ENCODE results near the gene MAMSTR. TPM values are rescaled to one million over a fixed set of nuclear protein-coding genes. Genes with fewer than 3 reads are reported as not detected.

The MAMSTR gene
- total and polyA plus RNA-seq, 2 of the 4 experiments (the other 2 are of a cell fraction): 0.18 to 1.9 TPM

DNA sequence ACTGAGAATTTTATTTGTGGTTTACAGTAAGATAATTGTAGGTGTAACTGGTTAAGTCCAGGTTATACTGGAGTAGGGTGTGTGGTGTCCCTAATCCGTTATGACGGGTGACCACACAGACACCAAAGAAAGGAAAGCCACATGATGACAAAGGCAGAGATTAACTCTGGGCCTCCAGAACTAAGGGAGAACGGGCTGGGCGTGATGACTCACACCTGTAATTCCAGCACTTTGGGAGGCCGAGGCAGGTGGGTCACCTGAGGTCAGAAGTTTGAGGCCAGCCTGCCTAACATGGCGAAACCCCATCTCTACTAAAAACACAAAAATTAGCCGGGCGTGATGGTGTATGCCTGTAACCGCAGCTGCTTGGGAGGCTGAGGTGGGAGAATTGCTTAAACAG lies 33.9 kb downstream of the MAMSTR start:
- H2BK120ac ChIP-seq (ENCODE audit: low read depth, low read length): no peak overlapping the region
- no peak overlapping the region for H3K56ac ChIP-seq (ENCODE audit: extremely low read depth, insufficient read depth, low read length)
- ATAC-seq (ENCODE audit: low read depth) (no peak), DNase-seq (no peak)
- no TSS peak for BruUV-seq (replicated peaks)
- H2AFZ ChIP-seq (replicated peaks; ENCODE audit: low read length, poor library complexity): no peak overlapping the region
- TF ChIP-seq ELK1 (IDR thresholded peaks at IDR 0.05; ENCODE audit: borderline replicate concordance, low read depth, low read length) (no peak), POLR2A (IDR thresholded peaks at IDR 0.05; ENCODE audit: low read depth, low read length) (no peak), CEBPB (IDR thresholded peaks at IDR 0.05; ENCODE audit: low read depth, low read length) (no peak), BHLHE40 (IDR thresholded peaks at IDR 0.05; ENCODE audit: low read depth, low read length) (no peak), RAD21 (IDR thresholded peaks at IDR 0.05; ENCODE audit: low read length) (no peak), CHD1 (IDR thresholded peaks at IDR 0.05; ENCODE audit: low read depth, low read length) (no peak), SMC3 (IDR thresholded peaks at IDR 0.05; ENCODE audit: low read depth, low read length) (no peak), MAFK (IDR thresholded peaks at IDR 0.05; ENCODE audit: low read depth, low read length) (no peak), CTCF (conservative IDR thresholded peaks at IDR 0.05; ENCODE audit: low read depth, low read length) (no peak), MAZ (IDR thresholded peaks at IDR 0.05; ENCODE audit: borderline replicate concordance, low read depth, low read length) (no peak), RFX5 (IDR thresholded peaks at IDR 0.05; ENCODE audit: low read depth, low read length) (no peak), MXI1 (IDR thresholded peaks at IDR 0.05; ENCODE audit: borderline replicate concordance, low read depth, low read length) (no peak)
- TF ChIP-seq, protein P1, sequence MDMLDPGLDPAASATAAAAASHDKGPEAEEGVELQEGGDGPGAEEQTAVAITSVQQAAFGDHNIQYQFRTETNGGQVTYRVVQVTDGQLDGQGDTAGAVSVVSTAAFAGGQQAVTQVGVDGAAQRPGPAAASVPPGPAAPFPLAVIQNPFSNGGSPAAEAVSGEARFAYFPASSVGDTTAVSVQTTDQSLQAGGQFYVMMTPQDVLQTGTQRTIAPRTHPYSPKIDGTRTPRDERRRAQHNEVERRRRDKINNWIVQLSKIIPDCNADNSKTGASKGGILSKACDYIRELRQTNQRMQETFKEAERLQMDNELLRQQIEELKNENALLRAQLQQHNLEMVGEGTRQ (IDR thresholded peaks at IDR 0.05; ENCODE audit: low read depth, low read length): no peak
- WGBS, 2 experiments (ENCODE audit: extremely low coverage in 2 of 2, insufficient read length in 1 of 2): 79% methylated on average over 2 of the region's 9 CpGs; no CpG with 5 or more reads in 1 of the 2 experiments
- H3K79me1 ChIP-seq (ENCODE audit: low read depth in 1 of 2, low read length in 2 of 2): no peaks in the 10 kb centered on the region
- no peak overlapping the region for H4K5ac ChIP-seq (ENCODE audit: low read depth, low read length)
- in situ Hi-C loops (cut with MboI; ENCODE audit: low sequenced_read_pairs): no loop called here
- H3K9ac ChIP-seq (ENCODE audit: low read depth, low read length): no peak overlapping the region
- peaks cover 5% of the 10 kb centered on the region; the same call in 1 of the 2 replicates for H4K20me1 ChIP-seq (ENCODE audit: insufficient read depth, low read length)
- no peak overlapping the region for H3K4me2 ChIP-seq (ENCODE audit: low read depth, low read length)
- intact Hi-C loops (cut with micrococcal nuclease): no loop called here
- H2AK9ac ChIP-seq (replicated peaks; ENCODE audit: low read depth, low read length, poor library complexity): no peak overlapping the region
- H3K9me3 ChIP-seq (ENCODE audit: control insufficient read depth, insufficient read depth, low read length): no peaks in the 10 kb centered on the region
- H3K18ac ChIP-seq (ENCODE audit: low read depth, low read length): no peak overlapping the region
- ChIA-PET POLR2A (ENCODE audit: unreplicated experiment) (no interaction called here), CTCF (no interaction called here)
- H2BK5ac ChIP-seq (ENCODE audit: low read depth, low read length, poor library complexity, severe bottlenecking): no peak overlapping the region
- peaks cover 8% of the 10 kb centered on the region for H3K27me3 ChIP-seq (ENCODE audit: control insufficient read depth, insufficient read depth, low read length)
- H2BK15ac ChIP-seq (ENCODE audit: low read depth, low read length): no peak overlapping the region
- H4K91ac ChIP-seq (ENCODE audit: insufficient read depth, low read depth, low read length): no peak overlapping the region
- H3K9me1 ChIP-seq (ENCODE audit: insufficient read depth, low read length): peaks cover 7% of the 10 kb centered on the region
- no peak overlapping the region for H2BK20ac ChIP-seq (ENCODE audit: low read depth, low read length)
- H3K27ac ChIP-seq (ENCODE audit: insufficient read depth, low read length): no peak overlapping the region
- H3K14ac ChIP-seq (replicated peaks; ENCODE audit: low read depth, low read length): no peak overlapping the region
- dilution Hi-C loops (cut with HindIII; ENCODE audit: low sequenced_read_pairs, unreplicated experiment): no loop called here
- no peak overlapping the region for H3K4me3 ChIP-seq (ENCODE audit: insufficient read depth, low read depth, low read length)
- no peak overlapping the region for H3K4ac ChIP-seq (ENCODE audit: low read depth, low read length)
- no peaks in the 10 kb centered on the region for H3K36me3 ChIP-seq (ENCODE audit: control insufficient read depth, insufficient read depth, low read length)
- H4K8ac ChIP-seq (ENCODE audit: low read depth in 2 of 2, low read length in 2 of 2): no peak overlapping the region
- H3K23ac ChIP-seq (ENCODE audit: low read depth, low read length): no peak overlapping the region
- H2AK5ac ChIP-seq (ENCODE audit: low read depth, low read length): no peak overlapping the region
- H3K4me1 ChIP-seq (ENCODE audit: control insufficient read depth, insufficient read depth, low read length): peaks cover 3% of the 10 kb centered on the region; the same call in 1 of the 2 replicates
